ENCODE results near the gene NBEA. TPM values are rescaled to one million over a fixed set of nuclear protein-coding genes. Genes with fewer than 3 reads are reported as not detected.

The NBEA gene
- total RNA-seq, 2 donors from 2014 or later: 17.5 to 24.7 TPM

- Histone ChIP-seq H3K9me3 (no peaks in the 10 kb centered on the region), H3K36me3 (no peaks in the 10 kb centered on the region), H3K4me1 (peaks cover 0 to 6% of the 10 kb centered on the region in 2 donors), H3K4me3 (no peak overlapping the region), H3K27ac (no peak overlapping the region), H3K27me3 (no peaks in the 10 kb centered on the region)
- TF ChIP-seq, protein P1, sequence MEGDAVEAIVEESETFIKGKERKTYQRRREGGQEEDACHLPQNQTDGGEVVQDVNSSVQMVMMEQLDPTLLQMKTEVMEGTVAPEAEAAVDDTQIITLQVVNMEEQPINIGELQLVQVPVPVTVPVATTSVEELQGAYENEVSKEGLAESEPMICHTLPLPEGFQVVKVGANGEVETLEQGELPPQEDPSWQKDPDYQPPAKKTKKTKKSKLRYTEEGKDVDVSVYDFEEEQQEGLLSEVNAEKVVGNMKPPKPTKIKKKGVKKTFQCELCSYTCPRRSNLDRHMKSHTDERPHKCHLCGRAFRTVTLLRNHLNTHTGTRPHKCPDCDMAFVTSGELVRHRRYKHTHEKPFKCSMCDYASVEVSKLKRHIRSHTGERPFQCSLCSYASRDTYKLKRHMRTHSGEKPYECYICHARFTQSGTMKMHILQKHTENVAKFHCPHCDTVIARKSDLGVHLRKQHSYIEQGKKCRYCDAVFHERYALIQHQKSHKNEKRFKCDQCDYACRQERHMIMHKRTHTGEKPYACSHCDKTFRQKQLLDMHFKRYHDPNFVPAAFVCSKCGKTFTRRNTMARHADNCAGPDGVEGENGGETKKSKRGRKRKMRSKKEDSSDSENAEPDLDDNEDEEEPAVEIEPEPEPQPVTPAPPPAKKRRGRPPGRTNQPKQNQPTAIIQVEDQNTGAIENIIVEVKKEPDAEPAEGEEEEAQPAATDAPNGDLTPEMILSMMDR (IDR thresholded peaks at IDR 0.05): no peak
- no peak for DNase-seq (ENCODE audit: low spot score)
Observed at GRCh38 chr13:35465371-35465770, 523.3 kb downstream of the NBEA start.

GRCh38 chr13:35468195-35468594 lies 526.1 kb downstream of the NBEA start:
- TF ChIP-seq, protein P1 (IDR thresholded peaks at IDR 0.05): no peak
- Histone ChIP-seq H3K4me3 (no peak overlapping the region), H3K36me3 (no peaks in the 10 kb centered on the region), H3K27me3 (no peaks in the 10 kb centered on the region), H3K9me3 (no peaks in the 10 kb centered on the region), H3K4me1 (peaks cover 0 to 8% of the 10 kb centered on the region in 2 donors), H3K27ac (no peak overlapping the region)
- DNase-seq (ENCODE audit: low spot score): no peak

DNA sequence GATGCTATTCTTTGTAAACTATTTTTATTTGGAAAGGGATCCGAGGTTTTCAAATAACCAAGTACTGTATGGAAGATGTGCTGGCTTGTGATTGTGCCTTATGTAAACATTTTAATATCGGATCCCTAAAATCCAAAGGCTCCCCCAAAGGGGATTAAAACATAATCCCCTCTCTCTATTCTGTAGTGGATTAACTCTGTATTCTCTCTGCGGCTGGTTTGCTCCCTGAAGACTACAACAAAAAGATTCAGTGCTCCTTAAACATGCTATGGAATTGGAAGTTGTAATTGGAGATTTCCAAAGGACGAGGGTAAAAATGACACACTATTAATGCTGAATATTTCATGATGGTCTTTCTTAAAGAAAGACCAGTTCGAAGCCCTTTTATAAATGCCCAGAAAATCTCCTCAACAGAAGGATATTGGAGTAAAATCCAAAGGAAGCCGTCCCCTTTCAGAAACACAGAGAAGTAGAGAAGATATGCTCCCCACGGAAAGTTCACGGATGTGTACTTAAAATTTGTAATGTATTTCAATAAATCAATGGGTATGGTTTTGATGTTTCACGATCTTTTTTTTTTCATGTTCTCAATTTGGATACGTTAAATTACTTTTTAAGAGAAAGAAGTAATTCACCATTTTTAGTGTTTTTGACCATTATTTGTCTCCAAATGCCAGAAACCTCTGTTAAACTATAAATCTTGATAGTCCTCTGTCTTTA lies 527.9 kb downstream of the NBEA start:
- H3K4me1 ChIP-seq: peaks cover 0 to 8% of the 10 kb centered on the region in 2 donors
- no peaks in the 10 kb centered on the region for H3K36me3 ChIP-seq
- peak overlapping the region; percentile 34 to 52 for H3K4me3 ChIP-seq
- no peak for DNase-seq (ENCODE audit: low spot score)
- peak overlapping the region; percentile 73 to 74 for H3K27ac ChIP-seq
- TF ChIP-seq, protein P1 (IDR thresholded peaks at IDR 0.05): no peak
- H3K27me3 ChIP-seq: no peaks in the 10 kb centered on the region
- H3K9me3 ChIP-seq: no peaks in the 10 kb centered on the region

GRCh38 chr13:35470671-35471661 lies 528.9 kb downstream of the NBEA start:
- no peaks in the 10 kb centered on the region for H3K36me3 ChIP-seq
- peaks cover 0 to 8% of the 10 kb centered on the region in 2 donors for H3K4me1 ChIP-seq
- DNase-seq (ENCODE audit: low spot score): peak; percentile 72
- H3K27me3 ChIP-seq: no peaks in the 10 kb centered on the region
- TF ChIP-seq, protein P1 (IDR thresholded peaks at IDR 0.05): no peak
- peak overlapping the region; percentile 73 to 74 for H3K27ac ChIP-seq
- H3K4me3 ChIP-seq: peak overlapping the region; percentile 34 to 52
- H3K9me3 ChIP-seq: no peaks in the 10 kb centered on the region

DNA sequence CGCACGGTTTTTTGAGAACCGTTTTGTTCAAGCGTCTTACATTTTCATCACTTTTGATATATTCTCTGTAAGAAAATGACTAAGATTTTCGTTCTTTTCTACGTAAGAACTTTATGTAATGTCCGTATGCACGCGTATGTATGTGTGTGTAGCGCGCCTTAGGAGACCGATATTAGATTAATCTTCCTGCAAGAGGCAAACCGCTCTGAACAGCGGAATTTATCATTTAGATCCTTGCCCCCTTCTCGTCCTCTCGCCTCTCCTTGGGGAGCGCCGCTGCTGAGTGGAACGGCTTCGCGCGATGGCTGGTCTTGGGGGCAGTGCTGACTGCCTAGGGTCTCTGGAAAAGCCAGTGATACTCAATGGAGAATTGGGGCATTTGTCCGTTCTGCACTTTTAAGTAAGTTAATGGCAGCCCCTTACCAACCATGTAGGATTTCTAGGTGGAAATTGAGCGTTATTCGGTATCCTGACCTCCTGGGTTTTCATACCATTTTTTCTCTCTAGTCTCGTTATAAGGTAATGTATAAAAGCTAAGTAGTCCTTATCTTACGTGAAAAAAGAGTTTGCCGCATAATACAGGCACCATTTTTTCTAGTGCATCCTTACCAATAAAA lies 529.7 kb downstream of the NBEA start:
- H3K27me3 ChIP-seq: no peaks in the 10 kb centered on the region
- no peak overlapping the region for H3K27ac ChIP-seq
- no peak overlapping the region for H3K4me3 ChIP-seq
- DNase-seq (ENCODE audit: low spot score): no peak
- H3K4me1 ChIP-seq: peaks cover 0 to 12% of the 10 kb centered on the region in 2 donors
- H3K36me3 ChIP-seq: no peaks in the 10 kb centered on the region
- H3K9me3 ChIP-seq: no peaks in the 10 kb centered on the region
- TF ChIP-seq, protein P1 (IDR thresholded peaks at IDR 0.05): no peak

All from right atrium auricular region (tissue), 2 donors.